Psoas muscle (tissue), 8 donors: ENCODE measurements around the gene NDUFV1. TPM values are rescaled to one million over a fixed set of nuclear protein-coding genes. Genes with fewer than 3 reads are reported as not detected.
"Not testable (repeated sequence)": the region's sequence is repeated elsewhere in the genome, so short reads cannot be mapped to it uniquely, and the experiment has no call there.

ENCODE experiments used
- ATAC-seq, 4 donors: fragments of 200-7000 bp; cut with Tn5 transposase; one replicate each; pipeline ENCODE4 v1.9.1; 2020; ENCODE audit warnings: moderate library complexity in 3 of 4, mild to moderate bottlenecking in 2 of 4
- DNase-seq, 2 donors: peaks; one replicate each; pipeline ENCODE4 v3.0.0-alpha.2; 2020
- H3K27ac ChIP-seq: fragments of 200-600 bp; one replicate; pipeline ENCODE4 v1.8.0; 2022
- H3K27me3 ChIP-seq, 3 donors: fragments of 200-600 bp in 1 of 3; one replicate each; pipeline versions ENCODE4 v1.6.1 to v1.8.0; 2013 to 2022; ENCODE audit warnings: low read length in 2 of 3, mild to moderate bottlenecking in 2 of 3, moderate library complexity in 1 of 3; ENCODE audit not compliant: insufficient read depth in 3 of 3
- H3K36me3 ChIP-seq, 2 donors: fragments of 200-600 bp in 1 of 2; one replicate each; pipeline versions ENCODE4 v1.6.1 to v1.8.0; 2013 to 2022; ENCODE audit warnings: low read depth in 1 of 2, mild to moderate bottlenecking in 1 of 2, moderate library complexity in 1 of 2; ENCODE audit not compliant: insufficient read depth in 1 of 2
- H3K4me1 ChIP-seq: fragments of 200-600 bp; one replicate; pipeline ENCODE4 v1.8.0; 2022
- H3K4me3 ChIP-seq: fragments of 200-600 bp; one replicate; pipeline ENCODE4 v1.8.0; 2022; ENCODE audit warnings: mild to moderate bottlenecking
- H3K9me3 ChIP-seq: fragments of 200-600 bp; one replicate; pipeline ENCODE4 v1.8.0; 2022
- CTCF ChIP-seq: fragments of 200-600 bp; IDR thresholded peaks from one replicate; pipeline ENCODE4 v1.8.0; 2022; ENCODE audit warnings: antibody characterized with exemption
- WGBS, 3 donors: extraction: QIAGEN DNeasy Blood & Tissue Kit; methylation state at CpG; one replicate each; pipeline versions ENCODE4 v1.1.6 to v1.1.7; 2013; 5-methylcytosine and 5-hydroxymethylcytosine counted together
- intact Hi-C, 2 donors: fragments of 100-400 bp; cut with DNase I; formaldehyde crosslinking; loops; one replicate each; pipeline versions ENCODE4 v1.11.0 to v1.14.2; 2022
- polyA plus RNA-seq, 3 donors: library from polyadenylated mRNA; stranded (reverse); fragments of 200-250 nt; gene quantifications; one replicate each; pipeline ENCODE4 v1.2.3, GENCODE V29; 2013
- total RNA-seq, 4 donors: library from RNA; stranded (reverse); fragmentation: NEBNext Ultra II Directional in 2 of 4; extraction: Animal tissue kit (Norgen Biotek cat#: 25700) in 2 of 4; gene quantifications; one replicate each; pipeline versions ENCODE4 v1.2.1 to v1.2.4, GENCODE V29; 2021 to 2023
- donor health status: healthy with polysubstance abuse.
- donor health status: DM: no; HTN: no; CAD: no; lungs with moderate emphysema.
- donor health status: Bipolar disorder and iron deficiency.
- donor health status: healthy.
- donor health status: DM: yes; HTN: yes; CAD: no.
- donor health status: DM: no; HTN: no; CAD: no.
- donor health status: DM: no; HTN: no; CAD: no.
- donor health status: DM: yes; HTN: yes; CAD: no.

The NDUFV1 gene
- total and polyA plus RNA-seq, 7 donors = 248 to 413 (median 332) TPM

DNA sequence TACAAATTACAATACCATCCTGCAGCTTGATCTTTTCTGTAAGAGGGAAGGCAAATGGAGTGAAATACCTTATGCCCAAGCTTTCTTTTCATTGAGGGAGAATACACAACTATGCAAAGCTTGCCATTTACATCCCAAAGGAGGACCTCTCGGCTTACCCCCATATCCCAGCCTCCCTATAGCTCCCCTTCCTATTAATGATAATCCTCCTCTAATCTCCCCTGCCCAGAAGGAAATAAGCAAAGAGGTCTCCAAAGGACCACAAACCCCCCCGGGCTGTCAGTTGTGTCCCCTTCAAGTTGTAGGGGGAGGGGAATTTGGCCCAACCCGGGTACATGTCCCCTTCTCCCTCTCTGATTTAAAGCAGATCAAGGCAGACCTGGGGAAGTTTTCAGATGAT lies 15.2 kb downstream of the NDUFV1 start:
- H3K27ac ChIP-seq, intact Hi-C loops, H3K9me3 ChIP-seq, H3K4me3 ChIP-seq, ATAC-seq, H3K4me1 ChIP-seq, H3K36me3 ChIP-seq, DNase-seq, H3K27me3 ChIP-seq: not testable (repeated sequence)
- WGBS, 3 donors = 54 to 61% (median 57%) methylated on average over 3 of the region's 3 CpGs

GRCh38 chr11:67622905-67623304 lies 16.2 kb downstream of the NDUFV1 start:
- 27 to 57% (median 36%) methylated on average over 6 to 7 of the region's 7 CpGs for WGBS, 3 donors
- intact Hi-C loops, ATAC-seq: not testable (repeated sequence)

GRCh38 chr11:67623795-67624194 lies 17.1 kb downstream of the NDUFV1 start:
- H3K4me1 ChIP-seq, ATAC-seq, DNase-seq, H3K4me3 ChIP-seq, H3K27me3 ChIP-seq, H3K9me3 ChIP-seq, H3K36me3 ChIP-seq, H3K27ac ChIP-seq, intact Hi-C loops: not testable (repeated sequence)
- 93 to 96% (median 96%) methylated on average over 1 of the region's 1 CpG for WGBS, 3 donors

More at GRCh38 chr11:67622905-67623304, 16.2 kb downstream of the NDUFV1 start:
- not testable (repeated sequence) for H3K4me3 ChIP-seq, H3K36me3 ChIP-seq, DNase-seq, H3K27me3 ChIP-seq, H3K9me3 ChIP-seq, H3K4me1 ChIP-seq
- peak overlapping the region; percentile 46 for H3K27ac ChIP-seq

- H3K4me1 ChIP-seq = peaks cover 15% of the 10 kb centered on the region
- intact Hi-C loops = loop anchor here (5.0 kb wide), 1 partner anchor 36 kb away; no protein-coding TSS in a partner anchor
- ATAC-seq, H3K9me3 ChIP-seq, DNase-seq, H3K4me3 ChIP-seq, H3K27me3 ChIP-seq, H3K36me3 ChIP-seq, H3K27ac ChIP-seq: not testable (repeated sequence)
- 86 to 88% (median 88%) methylated on average over 10 of the region's 10 CpGs for WGBS, 3 donors
These were observed 19.5 kb downstream of the NDUFV1 start for GRCh38 chr11:67626131-67626833.

DNA sequence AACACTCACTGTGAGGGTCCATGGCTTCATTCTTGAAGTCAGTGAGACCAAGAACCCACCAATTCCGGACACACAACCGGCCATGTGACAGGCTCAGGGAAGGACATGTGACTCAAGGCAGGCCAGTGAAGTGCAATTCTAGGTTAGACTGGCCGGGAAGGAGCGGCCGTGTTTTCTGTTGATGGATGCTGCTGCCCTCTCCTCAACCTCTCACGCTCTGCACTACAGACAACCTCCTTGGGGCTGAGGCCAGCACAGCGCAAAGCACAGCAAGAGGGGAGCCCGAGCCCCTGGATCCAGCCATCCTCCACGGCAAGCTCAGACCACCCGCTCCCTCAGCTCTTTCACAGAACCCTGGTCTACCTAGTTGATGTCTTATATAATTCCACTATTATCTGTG lies 20.2 kb downstream of the NDUFV1 start:
- intact Hi-C loops = loop anchor here (5.0 kb wide), 1 partner anchor 35 kb away; no protein-coding TSS in a partner anchor
- H3K36me3 ChIP-seq = no peaks in the 10 kb centered on the region
- no peaks in the 10 kb centered on the region for H3K9me3 ChIP-seq
- WGBS, 3 donors = 87 to 89% (median 88%) methylated on average over 10 of the region's 10 CpGs
- H3K27me3 ChIP-seq = no peaks in the 10 kb centered on the region
- ATAC-seq = no peak
- peak in 1 of 2 donors; percentile 37 for DNase-seq
- H3K4me3 ChIP-seq = no peak overlapping the region
- no peak overlapping the region for H3K27ac ChIP-seq
- TF ChIP-seq CTCF = no peak
- peaks cover 15% of the 10 kb centered on the region for H3K4me1 ChIP-seq

GRCh38 chr11:67627441-67627811 lies 20.7 kb downstream of the NDUFV1 start:
- no peak for TF ChIP-seq CTCF
- intact Hi-C loops = loop anchor here (5.0 kb wide), 1 partner anchor 35 kb away; no protein-coding TSS in a partner anchor
- no peak overlapping the region for H3K4me3 ChIP-seq
- H3K9me3 ChIP-seq = no peaks in the 10 kb centered on the region
- H3K36me3 ChIP-seq = no peaks in the 10 kb centered on the region
- H3K27me3 ChIP-seq = no peaks in the 10 kb centered on the region
- no peak overlapping the region for H3K27ac ChIP-seq
- H3K4me1 ChIP-seq = peaks cover 15% of the 10 kb centered on the region
- ATAC-seq = no peak
- peak in 1 of 2 donors; percentile 35 for DNase-seq
- 80 to 91% (median 85%) methylated on average over 6 of the region's 6 CpGs for WGBS, 3 donors
